SK-N-MC (cell line): ENCODE data around the gene PDE1C.

Source experiments
- EZH2 ChIP-seq: fragments of 200-600 bp; sonication (generic); IDR thresholded peaks from one replicate; pipeline ENCODE4 v1.6.1; 2017; ENCODE audit warnings: antibody characterized with exemption
- FOXP2 ChIP-seq: optimal IDR thresholded peaks from 2 replicates; pipeline ENCODE3; 2011; ENCODE audit warnings: mild to moderate bottlenecking, moderate library complexity; ENCODE audit not compliant: insufficient read depth; ENCODE audit errors: extremely low read length, control extremely low read depth
- POLR2AphosphoS5 ChIP-seq: IDR thresholded peaks from 2 replicates; pipeline ENCODE4 v1.6.1; 2012; ENCODE audit warnings: mild to moderate bottlenecking, low read depth, low read length, borderline replicate concordance

DNA sequence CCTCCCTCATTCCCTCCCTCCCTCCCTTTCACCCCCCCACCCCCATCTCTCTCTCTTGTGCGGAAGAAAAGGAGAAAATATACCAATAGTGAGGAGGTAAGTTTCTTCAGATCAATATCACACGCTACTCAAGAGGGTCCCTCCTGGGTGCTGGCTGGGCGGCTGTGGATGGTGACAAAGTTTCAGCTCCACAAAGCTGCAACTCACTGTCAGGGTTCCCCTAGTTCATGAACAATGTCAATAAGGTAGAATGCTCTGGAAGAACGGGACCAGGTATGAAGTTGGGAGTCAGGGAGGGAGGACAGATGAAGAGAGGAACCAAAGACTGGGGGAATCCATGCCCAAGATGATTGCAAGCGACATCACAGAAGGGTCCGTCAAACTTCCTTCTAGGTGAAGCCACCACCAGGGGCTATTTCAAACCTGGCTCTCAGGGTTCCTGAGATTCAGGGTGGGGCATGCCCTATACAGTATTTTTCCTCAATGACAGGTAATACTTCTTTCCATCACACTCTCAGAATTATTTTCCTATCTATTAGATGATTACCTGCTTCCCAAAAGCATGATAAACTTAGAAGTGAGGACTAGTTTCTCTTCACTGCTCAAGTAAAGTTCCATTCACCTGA, 1.4 kb upstream of the PDE1C start:
- TF ChIP-seq POLR2AphosphoS5 (no peak), EZH2 (no peak), FOXP2 (no peak)
